ENCODE data around the gene SHQ1. TPM values are rescaled to one million over a fixed set of nuclear protein-coding genes. Genes with fewer than 3 reads are reported as not detected.

Gene SHQ1
- total RNA-seq, 1 experiment from 2014 or later: 10.6 TPM

GRCh38 chr3:72699631-72700030, 148.6 kb downstream of the SHQ1 start:
- in situ Hi-C loops (cut with HindIII; ENCODE audit: low pct_unique_long_range_greater_than_20kb, low sequenced_read_pairs): no loop called here
- no peak for DNase-seq (ENCODE audit: low read depth)

Other genes starting within 250 kb of the SHQ1 start
- 0.20 and 2.1 TPM in 2 replicates for gene GXYLT2, start 39.6 kb upstream of the SHQ1 start, total RNA-seq (2014; rRNA removed; shearing (Covaris generic); ENCODE audit: low replicate concordance)
- 22.0 and 28.4 TPM in 2 replicates for gene PPP4R2, start 148.4 kb upstream of the SHQ1 start, total RNA-seq (2014; rRNA removed; shearing (Covaris generic); ENCODE audit: low replicate concordance)
- gene EBLN2, start 213.2 kb upstream of the SHQ1 start, total RNA-seq (2014; rRNA removed; shearing (Covaris generic); ENCODE audit: low replicate concordance): 0.71 and 5.6 TPM in 2 replicates

Data from Caki2 (cell line).